Pulmonary artery endothelial cell (primary cell): ENCODE results near the gene LILRB1. TPM values are rescaled to one million over a fixed set of nuclear protein-coding genes. Genes with fewer than 3 reads are reported as not detected.
"Not testable (repeated sequence)": the region's sequence is repeated elsewhere in the genome, so short reads cannot be mapped to it uniquely, and the experiment has no call there.

Experiments
- DNase-seq: peaks from one replicate; pipeline ENCODE4 v3.0.0-alpha.2; 2011; ENCODE audit warnings: low read depth, low spot score
- total RNA-seq: library from RNA; depleted of rRNA; stranded (reverse); fragments of >200 nt; gene quantifications from 2 replicates; pipeline ENCODE4 v1.2.3, GENCODE V29; 2014

LILRB1 gene
- total RNA-seq = not detected in 2 replicates

GRCh38 chr19:54630262-54630661 is at the start of gene LILRB1:
Gene LILRB1, plus strand, starts transcription at chr19:54630484. Its CDS starts 590 bp downstream, at chr19:54631074.
- DNase-seq = not testable (repeated sequence)

GRCh38 chr19:54586397-54586796 is 43.9 kb upstream of the LILRB1 start:
- no peak for DNase-seq

GRCh38 chr19:54587026-54587425 is 43.3 kb upstream of the LILRB1 start:
- DNase-seq = no peak

- DNase-seq = not testable (repeated sequence)
Measured at GRCh38 chr19:54593445-54593844, 36.8 kb upstream of the LILRB1 start, which contains the start of gene LILRA1. Gene LILRA1, plus strand, starts transcription at chr19:54593632. Its CDS starts 613 bp downstream, at chr19:54594245.

- not testable (repeated sequence) for DNase-seq
Measured at GRCh38 chr19:54593931-54594626, 36.2 kb upstream of the LILRB1 start.

GRCh38 chr19:54594737-54595136 is 35.5 kb upstream of the LILRB1 start:
- no peak for DNase-seq

GRCh38 chr19:54595680-54596436 is 34.4 kb upstream of the LILRB1 start:
- DNase-seq = not testable (repeated sequence)

- DNase-seq = no peak
Measured at GRCh38 chr19:54600212-54600611, 30.1 kb upstream of the LILRB1 start.

- DNase-seq = no peak
Measured at GRCh38 chr19:54606230-54606629, 24.1 kb upstream of the LILRB1 start.

GRCh38 chr19:54606891-54607784 is 23.1 kb upstream of the LILRB1 start:
- DNase-seq = no peak

- DNase-seq = no peak
Measured at GRCh38 chr19:54607785-54608150, 22.5 kb upstream of the LILRB1 start.

GRCh38 chr19:54608205-54608604 is 22.1 kb upstream of the LILRB1 start:
- no peak for DNase-seq

GRCh38 chr19:54608792-54609191 is 21.5 kb upstream of the LILRB1 start:
- no peak for DNase-seq

GRCh38 chr19:54609356-54609791 is 20.9 kb upstream of the LILRB1 start:
- DNase-seq = no peak

- no peak for DNase-seq
Measured at GRCh38 chr19:54612428-54612827, 17.9 kb upstream of the LILRB1 start.

- no peak for DNase-seq
Measured at GRCh38 chr19:54614726-54615125, 15.6 kb upstream of the LILRB1 start.

GRCh38 chr19:54616057-54616456 is 14.2 kb upstream of the LILRB1 start:
- no peak for DNase-seq

- no peak for DNase-seq
Measured at GRCh38 chr19:54616821-54617560, 13.3 kb upstream of the LILRB1 start.

- DNase-seq = no peak
Measured at GRCh38 chr19:54620464-54620863, 9.8 kb upstream of the LILRB1 start.

GRCh38 chr19:54622431-54622830 is 7.9 kb upstream of the LILRB1 start:
- no peak for DNase-seq

- DNase-seq = not testable (repeated sequence)
Measured at GRCh38 chr19:54624234-54624633, 6.0 kb upstream of the LILRB1 start.
